NCI-H526 (cell line): ENCODE data around the gene SLC6A9.

ENCODE experiments used
- DNase-seq, 2 experiments: peaks; one replicate each; lab custom pipeline; 2025; lab: John Stamatoyannopoulos, UW

The SLC6A9 gene

GRCh38 chr1:44031252-44032169 is at the start of gene SLC6A9:
Gene SLC6A9, minus strand, starts transcription at chr1:44031462. Its CDS starts 7,185 bp downstream, at chr1:44024277.
- DNase-seq, result peak; percentile 43 to 85

- DNase-seq, result no peak
These were observed 48.3 kb upstream of the SLC6A9 start for GRCh38 chr1:44079566-44079965.

- no peak for DNase-seq
These were observed 46.8 kb upstream of the SLC6A9 start for GRCh38 chr1:44078104-44078503.

GRCh38 chr1:44077421-44077820 is 46.2 kb upstream of the SLC6A9 start:
- no peak for DNase-seq

- DNase-seq, result no peak
These were observed 44.8 kb upstream of the SLC6A9 start for GRCh38 chr1:44076066-44076465.

GRCh38 chr1:44074415-44074814 is 43.2 kb upstream of the SLC6A9 start:
- no peak for DNase-seq

- DNase-seq, result no peak
These were observed 42.3 kb upstream of the SLC6A9 start for GRCh38 chr1:44073528-44073927.

- DNase-seq, result no peak
These were observed 41.6 kb upstream of the SLC6A9 start for GRCh38 chr1:44072821-44073220.

GRCh38 chr1:44072204-44072603 is 40.9 kb upstream of the SLC6A9 start:
- no peak for DNase-seq

- no peak for DNase-seq
These were observed 40.2 kb upstream of the SLC6A9 start for GRCh38 chr1:44071461-44071860.

GRCh38 chr1:44068442-44068921 is 37.2 kb upstream of the SLC6A9 start:
- no peak for DNase-seq

- DNase-seq, result no peak
These were observed 36.3 kb upstream of the SLC6A9 start for GRCh38 chr1:44067266-44068250.

- no peak for DNase-seq
These were observed 31.5 kb upstream of the SLC6A9 start for GRCh38 chr1:44062656-44063179.

- DNase-seq, result no peak
These were observed 30.6 kb upstream of the SLC6A9 start for GRCh38 chr1:44061857-44062256.

GRCh38 chr1:44060830-44061267 is 29.6 kb upstream of the SLC6A9 start:
- no peak for DNase-seq

GRCh38 chr1:44059664-44060355 is 28.5 kb upstream of the SLC6A9 start:
- DNase-seq, result no peak

- no peak for DNase-seq
These were observed 27.9 kb upstream of the SLC6A9 start for GRCh38 chr1:44059212-44059611.

GRCh38 chr1:44057293-44057692 is 26.0 kb upstream of the SLC6A9 start:
- no peak for DNase-seq

- DNase-seq, result no peak
These were observed 22.1 kb upstream of the SLC6A9 start for GRCh38 chr1:44053394-44053793.

- DNase-seq, result peak; percentile 95 to 96
These were observed 19.0 kb upstream of the SLC6A9 start for GRCh38 chr1:44050261-44050660.

- no peak for DNase-seq
These were observed 18.6 kb upstream of the SLC6A9 start for GRCh38 chr1:44049839-44050238.
